PFSK-1 (cell line): Measurements from ENCODE around the gene YPEL5.

ENCODE experiments used
- FOXP2 ChIP-seq: optimal IDR thresholded peaks from 2 replicates; pipeline ENCODE3; 2011; ENCODE audit warnings: borderline replicate concordance, control low read depth, inconsistent platforms; ENCODE audit not compliant: insufficient read depth; ENCODE audit errors: extremely low read length, extremely low read depth
- POLR2AphosphoS5 ChIP-seq: IDR thresholded peaks from 2 replicates; pipeline ENCODE4 v1.6.1; 2012; ENCODE audit warnings: low read depth, mild to moderate bottlenecking, control low read depth, low read length, moderate library complexity
- SIN3A ChIP-seq: IDR thresholded peaks from 2 replicates; pipeline ENCODE4 v1.6.1; 2012; ENCODE audit warnings: mild to moderate bottlenecking, low read length, moderate library complexity, borderline replicate concordance; ENCODE audit not compliant: insufficient read depth
- TAF1 ChIP-seq: IDR thresholded peaks from 2 replicates; pipeline ENCODE4 v1.6.1; 2012; ENCODE audit warnings: low read length, control low read depth, borderline replicate concordance; ENCODE audit not compliant: insufficient read depth
- TF ChIP-seq, protein P1 (sequence below), 2 experiments: IDR thresholded peaks; 2 replicates each; pipeline versions ENCODE4 v1.6.1 to v1.8.0; 2011 to 2012; ENCODE audit warnings: low read depth in 2 of 2, low read length in 2 of 2, control low read depth in 1 of 2, inconsistent platforms in 1 of 2, mild to moderate bottlenecking in 1 of 2, moderate library complexity in 1 of 2; ENCODE audit not compliant: insufficient read depth in 1 of 2

DNA sequence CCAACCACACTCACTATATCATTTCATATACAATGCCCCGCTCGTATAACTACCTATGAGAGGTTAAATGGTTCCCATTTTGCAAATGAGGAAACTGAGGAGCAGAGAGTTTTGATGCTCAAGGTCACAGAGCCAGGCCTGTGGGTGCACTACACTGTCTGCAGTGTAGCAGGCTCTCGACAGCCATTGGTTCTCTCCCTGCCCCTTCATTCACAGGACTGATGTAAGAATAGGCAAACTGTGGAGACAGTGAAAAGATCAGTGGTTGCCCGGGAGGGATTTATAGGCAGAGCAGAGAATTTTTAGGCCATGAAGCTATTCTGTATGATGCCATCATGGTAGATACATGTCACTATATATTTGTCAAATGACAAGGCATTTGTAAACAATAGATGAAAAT lies 45.5 kb downstream of the YPEL5 start:
- TF ChIP-seq, protein P1, sequence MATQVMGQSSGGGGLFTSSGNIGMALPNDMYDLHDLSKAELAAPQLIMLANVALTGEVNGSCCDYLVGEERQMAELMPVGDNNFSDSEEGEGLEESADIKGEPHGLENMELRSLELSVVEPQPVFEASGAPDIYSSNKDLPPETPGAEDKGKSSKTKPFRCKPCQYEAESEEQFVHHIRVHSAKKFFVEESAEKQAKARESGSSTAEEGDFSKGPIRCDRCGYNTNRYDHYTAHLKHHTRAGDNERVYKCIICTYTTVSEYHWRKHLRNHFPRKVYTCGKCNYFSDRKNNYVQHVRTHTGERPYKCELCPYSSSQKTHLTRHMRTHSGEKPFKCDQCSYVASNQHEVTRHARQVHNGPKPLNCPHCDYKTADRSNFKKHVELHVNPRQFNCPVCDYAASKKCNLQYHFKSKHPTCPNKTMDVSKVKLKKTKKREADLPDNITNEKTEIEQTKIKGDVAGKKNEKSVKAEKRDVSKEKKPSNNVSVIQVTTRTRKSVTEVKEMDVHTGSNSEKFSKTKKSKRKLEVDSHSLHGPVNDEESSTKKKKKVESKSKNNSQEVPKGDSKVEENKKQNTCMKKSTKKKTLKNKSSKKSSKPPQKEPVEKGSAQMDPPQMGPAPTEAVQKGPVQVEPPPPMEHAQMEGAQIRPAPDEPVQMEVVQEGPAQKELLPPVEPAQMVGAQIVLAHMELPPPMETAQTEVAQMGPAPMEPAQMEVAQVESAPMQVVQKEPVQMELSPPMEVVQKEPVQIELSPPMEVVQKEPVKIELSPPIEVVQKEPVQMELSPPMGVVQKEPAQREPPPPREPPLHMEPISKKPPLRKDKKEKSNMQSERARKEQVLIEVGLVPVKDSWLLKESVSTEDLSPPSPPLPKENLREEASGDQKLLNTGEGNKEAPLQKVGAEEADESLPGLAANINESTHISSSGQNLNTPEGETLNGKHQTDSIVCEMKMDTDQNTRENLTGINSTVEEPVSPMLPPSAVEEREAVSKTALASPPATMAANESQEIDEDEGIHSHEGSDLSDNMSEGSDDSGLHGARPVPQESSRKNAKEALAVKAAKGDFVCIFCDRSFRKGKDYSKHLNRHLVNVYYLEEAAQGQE (IDR thresholded peaks at IDR 0.05; ENCODE audit: insufficient read depth in 1 of 2, low read depth in 2 of 2, low read length in 2 of 2) = no peak
- TF ChIP-seq SIN3A (no peak), POLR2AphosphoS5 (no peak), FOXP2 (no peak), TAF1 (no peak)
